Measurements from ENCODE around the gene RSPO4.

- TF ChIP-seq CBX2 (IDR thresholded peaks at IDR 0.05; ENCODE audit: low read depth, low read length) (no peak), CBX2 (CRISPR knock-in tag; IDR thresholded peaks at IDR 0.05; ENCODE audit: low read depth) (no peak), POLR2AphosphoS5 (IDR thresholded peaks at IDR 0.05; ENCODE audit: low read depth, low read length) (no peak), CTCF (CRISPR knock-in tag; IDR thresholded peaks at IDR 0.05) (no peak), GTF2F1 (IDR thresholded peaks at IDR 0.05; ENCODE audit: low read length) (no peak)
These were observed 67.8 kb downstream of the RSPO4 start for GRCh38 chr20:934186-934840.
